ENCODE measurements around the gene IL2RA. TPM values are rescaled to one million over a fixed set of nuclear protein-coding genes. Genes with fewer than 3 reads are reported as not detected.
"Not testable (repeated sequence)": the region's sequence is repeated elsewhere in the genome, so short reads cannot be mapped to it uniquely, and the experiment has no call there.

Gene IL2RA
- total RNA-seq, 1 donor from 2014 or later = 1.1 TPM

DNA sequence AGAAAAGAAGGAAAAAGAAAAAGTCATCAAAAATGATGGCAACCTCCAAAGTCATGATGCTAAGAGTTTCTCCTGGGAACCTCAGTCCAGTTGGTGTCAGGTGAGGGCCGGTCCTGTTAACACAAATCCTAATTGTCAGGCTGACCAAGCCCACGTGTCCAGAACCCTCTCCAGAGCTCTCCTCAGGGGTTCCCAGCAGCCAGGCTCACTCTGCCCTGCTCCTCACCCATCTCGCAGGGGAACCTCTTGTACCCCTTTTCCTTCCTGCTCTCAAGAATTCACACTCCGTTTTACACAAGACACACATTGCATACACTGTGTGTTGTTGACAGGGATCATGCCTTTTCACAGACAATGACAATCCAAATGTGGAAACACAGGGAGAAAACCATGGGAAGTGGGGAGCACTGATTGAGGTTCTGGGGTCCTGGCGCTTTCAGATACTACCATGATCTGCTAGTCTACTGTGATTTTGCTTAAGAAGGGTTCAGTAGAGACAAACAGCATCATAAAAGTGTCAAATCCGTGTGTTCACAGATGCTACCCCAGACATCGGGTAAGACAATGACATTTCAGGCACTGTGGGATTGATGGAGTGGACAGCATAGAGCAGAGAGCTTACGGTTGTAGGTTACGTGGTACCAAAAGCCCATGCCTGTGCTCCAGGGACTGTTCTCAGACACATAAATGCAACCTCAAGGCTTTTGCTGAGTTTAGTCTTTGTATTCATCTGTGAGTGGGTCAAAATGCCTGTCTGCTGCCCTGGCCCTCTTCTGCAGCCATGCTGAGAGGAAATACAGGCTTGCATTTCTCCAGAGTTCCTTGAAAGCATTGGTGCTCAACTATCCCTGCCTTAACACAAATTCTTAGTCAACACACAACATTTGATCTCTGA is 16.0 kb downstream of the IL2RA start:
- no peak for ATAC-seq
- intact Hi-C loops (cut with DNase I) = no loop called here
- DNase-seq (ENCODE audit: low spot score) = no peak

DNA sequence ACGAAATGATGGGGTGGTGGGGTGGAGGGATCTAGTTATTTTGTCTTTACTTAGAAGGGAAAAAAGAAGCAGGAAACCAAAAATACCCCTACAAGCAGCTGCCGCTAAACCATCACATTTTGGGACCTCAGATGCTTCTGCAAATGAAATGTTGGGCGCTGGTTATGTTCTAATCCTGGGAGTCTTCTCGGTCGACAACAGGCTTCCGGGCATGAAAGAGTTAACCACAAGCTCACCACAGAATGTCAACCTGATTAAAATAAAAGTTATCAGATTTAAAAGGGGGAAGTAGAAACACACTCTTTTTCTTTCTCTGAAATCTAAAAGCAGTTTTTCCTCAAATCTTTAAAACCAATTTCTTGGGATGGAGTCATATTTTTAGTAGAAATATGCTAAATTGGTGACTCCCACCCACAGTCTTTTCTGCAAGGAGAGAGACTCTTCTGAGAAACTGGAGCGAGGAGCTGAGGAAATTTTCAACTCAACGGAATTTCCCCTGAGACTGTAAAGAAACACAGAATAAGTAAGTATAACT is 16.8 kb downstream of the IL2RA start:
- intact Hi-C loops (cut with DNase I) = no loop called here
- ATAC-seq (no peak), DNase-seq (ENCODE audit: low spot score) (no peak)

DNA sequence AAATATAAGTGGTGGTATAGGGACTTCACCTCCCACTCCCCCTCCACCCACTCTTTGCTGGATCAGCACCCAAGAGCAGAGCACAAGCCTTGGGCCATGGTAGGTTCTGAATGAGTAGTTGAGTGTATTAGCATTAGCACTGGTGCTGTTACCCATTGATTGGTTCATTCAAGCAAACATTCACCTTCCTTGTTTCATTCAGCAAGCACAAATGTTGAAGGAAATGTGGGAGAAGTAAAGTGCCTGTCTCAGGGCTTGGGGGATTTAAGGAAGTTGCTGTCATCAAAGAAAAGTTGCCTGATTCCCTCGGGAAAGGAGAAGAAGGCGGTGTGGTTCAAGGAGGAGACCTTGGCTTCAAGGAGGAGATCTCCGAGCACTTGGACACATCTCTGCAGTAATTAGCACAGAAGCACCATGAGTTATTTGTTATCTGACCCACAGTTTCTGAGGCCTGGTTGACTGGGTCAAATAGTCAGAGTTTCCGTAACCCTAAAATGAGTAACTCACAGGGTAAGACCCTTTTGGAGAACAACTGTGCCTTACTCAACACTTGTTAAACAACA is 17.3 kb downstream of the IL2RA start:
- peak; percentile 9 for DNase-seq (ENCODE audit: low spot score)
- no peak for ATAC-seq
- intact Hi-C loops (cut with DNase I) = no loop called here

DNA sequence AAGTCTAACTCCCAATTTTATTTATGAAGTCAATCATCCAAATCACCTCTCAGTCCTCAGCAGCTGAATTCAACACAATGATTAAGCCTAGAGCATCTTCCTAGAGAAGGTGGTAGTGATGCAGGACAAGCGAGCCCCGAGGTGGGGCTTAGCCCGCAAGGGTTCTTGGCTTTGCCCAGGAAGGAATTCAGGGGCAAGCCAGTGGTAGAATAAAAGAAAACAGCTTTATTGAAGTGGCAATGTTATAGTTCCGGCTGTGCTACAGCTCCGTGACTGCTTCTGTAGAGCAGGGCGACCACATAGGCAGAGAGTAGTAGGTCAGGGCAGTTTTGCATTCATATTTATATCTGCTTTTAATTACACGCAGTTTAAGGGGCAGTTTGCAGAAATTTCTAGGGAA is 18.1 kb downstream of the IL2RA start:
- ATAC-seq (no peak), DNase-seq (ENCODE audit: low spot score) (peak; percentile 9)
- intact Hi-C loops (cut with DNase I) = no loop called here

DNA sequence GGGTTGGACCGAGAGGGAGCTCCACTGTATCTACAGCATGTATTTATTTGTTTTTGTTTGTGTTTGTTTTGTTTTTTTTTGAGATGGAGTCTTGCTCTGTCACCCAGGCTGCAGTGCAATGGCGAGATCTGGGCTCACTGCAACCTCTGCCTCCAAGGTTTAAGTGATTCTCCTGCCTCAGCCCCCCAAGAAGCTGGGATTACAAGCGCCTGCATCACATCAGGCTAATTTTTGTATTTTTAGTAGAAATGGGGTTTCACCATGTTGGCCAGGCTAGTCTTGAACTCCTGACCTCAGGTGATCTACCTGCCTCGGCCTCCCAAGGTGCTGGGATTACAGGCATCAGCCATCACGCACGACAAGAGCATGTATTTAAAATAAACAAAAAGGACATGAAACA is 18.8 kb downstream of the IL2RA start:
- intact Hi-C loops (cut with DNase I); ATAC-seq; DNase-seq (ENCODE audit: low spot score): not testable (repeated sequence)

DNA sequence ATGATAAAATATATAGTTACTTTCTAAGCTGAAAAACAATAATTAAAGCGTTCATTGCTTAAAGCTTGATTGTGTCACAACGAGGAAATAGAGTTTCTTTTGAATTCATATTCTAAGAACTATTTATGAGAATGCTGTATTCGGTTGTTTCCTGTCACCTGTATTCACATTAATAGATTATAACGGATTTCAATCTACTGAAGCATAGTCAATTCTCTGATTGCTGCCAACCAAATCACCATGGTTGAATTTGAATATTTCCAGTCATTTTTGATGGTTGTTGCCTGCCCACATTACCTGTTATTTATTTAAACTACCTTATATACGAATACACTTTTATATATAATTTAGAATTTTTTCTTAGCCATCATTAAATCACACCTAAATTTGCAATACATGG is 22.0 kb downstream of the IL2RA start:
- intact Hi-C loops (cut with DNase I) = no loop called here
- DNase-seq (ENCODE audit: low spot score) (no peak), ATAC-seq (no peak)

DNA sequence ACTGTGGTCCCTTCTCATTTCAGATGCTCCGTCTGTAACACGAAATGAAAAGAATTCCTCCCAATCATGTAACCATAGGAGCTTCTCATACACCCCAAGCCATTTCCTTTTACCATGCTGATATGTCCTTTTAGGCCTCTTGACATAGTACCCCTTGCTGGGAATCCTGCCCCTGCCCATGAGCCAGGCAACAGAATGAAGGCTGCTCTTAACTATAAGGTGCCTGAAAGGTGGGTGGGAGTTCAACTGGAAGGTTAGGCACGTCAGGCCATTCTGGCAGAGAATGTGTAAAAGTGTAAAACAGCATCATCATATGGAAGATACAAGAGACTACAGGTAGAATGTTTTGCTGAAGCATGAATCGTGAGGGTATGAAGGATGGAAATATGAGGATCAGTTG is 22.5 kb downstream of the IL2RA start:
- DNase-seq (ENCODE audit: low spot score) = peak; percentile 9
- intact Hi-C loops (cut with DNase I) = no loop called here
- ATAC-seq = no peak

DNA sequence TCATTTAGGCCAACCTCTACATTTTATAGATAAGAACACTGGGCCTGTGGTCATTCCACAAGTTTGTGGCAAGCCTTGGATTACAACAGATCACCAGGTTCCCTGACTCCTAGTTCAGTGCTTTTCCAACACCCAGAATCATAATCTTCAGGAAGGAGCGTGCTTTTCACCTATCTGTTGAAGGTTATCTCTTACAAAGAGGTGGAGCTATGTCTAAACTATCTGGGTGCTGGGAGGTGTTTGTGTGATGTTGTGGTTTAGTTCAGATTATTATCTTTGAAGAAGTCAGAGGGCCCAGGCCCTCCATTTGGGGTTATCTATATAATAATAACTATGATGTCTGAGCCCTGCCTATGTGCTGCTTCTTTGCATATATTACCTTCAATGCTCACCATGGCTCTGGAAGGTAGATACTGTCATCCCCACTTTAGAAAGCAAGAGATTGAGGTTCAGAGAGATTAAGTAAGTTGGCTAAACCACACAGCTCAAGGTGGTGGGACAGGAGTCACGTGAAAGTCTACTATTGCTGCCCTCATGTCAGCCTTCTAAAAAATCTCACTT is 24.0 kb downstream of the IL2RA start:
- DNase-seq (ENCODE audit: low spot score) (no peak), ATAC-seq (no peak)
- intact Hi-C loops (cut with DNase I) = no loop called here

DNA sequence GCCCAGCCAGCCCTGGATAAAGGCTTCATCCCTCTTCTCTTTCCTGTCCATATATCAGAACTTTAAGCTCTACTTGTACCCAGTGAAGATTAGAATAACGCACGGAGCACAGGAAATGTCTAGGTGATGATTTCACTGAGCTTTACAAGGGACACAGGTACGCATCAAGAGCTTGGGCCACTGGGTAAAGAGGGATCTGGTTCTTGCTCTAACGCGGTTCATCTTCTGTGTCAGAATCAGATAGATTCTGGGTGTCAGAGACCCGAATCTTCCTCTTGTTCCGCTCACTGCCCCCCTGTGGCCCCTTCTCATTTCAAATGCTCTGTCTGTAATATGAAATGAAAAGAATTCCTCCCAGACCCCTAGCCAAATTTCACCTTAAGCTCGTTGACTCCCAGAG is 24.7 kb downstream of the IL2RA start:
- DNase-seq (ENCODE audit: low spot score) (peak; percentile 25), ATAC-seq (no peak)
- intact Hi-C loops (cut with DNase I) = no loop called here

DNA sequence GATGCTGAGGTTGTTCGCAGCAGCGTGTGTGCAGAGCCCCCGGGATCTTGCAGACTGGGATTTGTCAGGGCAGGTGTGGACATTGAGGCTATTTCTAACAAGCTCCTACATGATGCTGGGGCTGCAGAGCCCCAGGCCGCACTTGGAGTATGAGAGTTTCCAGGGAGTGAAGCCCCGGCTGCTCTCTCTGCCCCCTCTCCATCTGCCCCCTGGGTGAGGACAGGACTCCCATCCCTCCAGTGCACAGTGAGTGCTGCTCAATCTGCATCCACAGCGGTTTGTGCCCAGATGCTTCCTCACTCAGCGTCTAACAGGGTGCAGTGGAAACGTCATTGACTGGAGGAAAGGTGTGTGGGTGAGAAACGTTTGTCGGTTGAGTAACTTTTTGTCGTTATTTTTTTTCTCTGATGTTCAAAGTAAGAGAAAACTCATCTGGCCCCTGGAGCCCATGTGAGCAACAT is 25.3 kb downstream of the IL2RA start:
- DNase-seq (ENCODE audit: low spot score) (peak; percentile 35), ATAC-seq (no peak)
- intact Hi-C loops (cut with DNase I) = no loop called here

DNA sequence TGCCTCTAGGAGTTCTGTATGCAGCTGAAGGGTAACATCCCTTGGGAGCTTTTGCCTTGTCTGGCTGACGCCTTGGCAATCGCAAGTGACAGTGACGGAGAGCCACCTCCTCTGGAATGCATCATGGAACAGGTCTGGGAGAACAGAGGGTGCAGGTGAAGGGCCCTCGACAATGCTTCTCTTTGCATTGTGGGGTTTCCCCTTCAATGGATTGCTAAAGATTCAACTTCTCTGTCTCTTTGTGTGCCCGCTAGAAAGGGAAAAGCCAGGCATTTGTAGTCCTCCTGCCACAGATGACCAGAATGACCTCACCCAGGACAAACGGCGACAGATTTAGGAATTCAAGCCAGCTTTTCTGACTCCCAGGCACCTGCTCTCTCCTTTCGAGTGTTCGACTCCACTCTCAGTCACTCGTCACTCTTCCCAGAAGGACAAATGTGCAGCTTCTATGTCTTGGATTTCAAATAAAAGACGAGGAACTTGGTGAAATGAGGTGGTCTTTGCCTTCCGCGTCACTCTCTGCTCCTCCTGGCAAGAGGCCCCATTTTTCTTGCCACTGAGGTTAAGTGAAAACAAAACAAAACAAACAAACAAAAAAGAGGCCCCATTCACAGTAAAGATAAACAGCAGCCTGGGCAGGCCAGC is 26.1 kb downstream of the IL2RA start:
- no peak for ATAC-seq
- intact Hi-C loops (cut with DNase I) = no loop called here
- peak; percentile 28 for DNase-seq (ENCODE audit: low spot score)

DNA sequence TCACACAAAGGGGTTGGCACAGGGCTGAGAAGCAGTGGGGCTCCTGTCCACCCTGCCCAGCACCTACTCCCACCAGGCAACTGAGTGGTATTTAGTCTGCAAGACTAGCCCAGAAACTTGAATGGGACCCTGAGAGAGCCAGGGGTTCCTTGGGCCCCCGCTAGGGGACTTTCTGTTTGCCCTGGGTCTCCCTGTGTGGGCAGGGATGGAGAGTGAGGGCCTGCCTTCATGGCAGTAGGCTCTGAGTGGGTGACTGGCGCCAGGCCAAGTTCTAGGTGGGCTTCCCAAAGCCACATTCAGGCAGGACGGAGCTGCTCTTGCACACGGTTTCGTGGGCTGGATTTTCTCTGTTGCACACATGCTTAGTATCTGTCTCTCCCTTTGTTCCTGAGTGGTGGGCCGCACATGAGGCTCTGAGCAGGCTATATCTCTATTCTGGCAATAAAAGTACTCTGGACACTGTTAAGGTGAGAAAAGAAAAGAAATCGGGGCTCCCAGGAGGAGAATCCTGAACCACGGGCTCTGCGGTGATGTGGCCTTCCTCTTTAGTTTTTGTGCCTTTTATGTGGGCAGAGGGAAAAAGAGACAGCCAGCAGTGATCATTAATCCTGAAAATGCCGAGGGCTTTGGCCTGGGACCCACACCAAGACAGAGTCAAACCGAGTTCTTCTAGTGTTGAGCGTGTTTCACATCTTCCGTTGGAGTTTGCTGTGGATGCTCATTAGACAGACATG is 26.9 kb downstream of the IL2RA start:
- intact Hi-C loops (cut with DNase I) = no loop called here
- ATAC-seq = no peak
- peak; percentile 14 for DNase-seq (ENCODE audit: low spot score)

DNA sequence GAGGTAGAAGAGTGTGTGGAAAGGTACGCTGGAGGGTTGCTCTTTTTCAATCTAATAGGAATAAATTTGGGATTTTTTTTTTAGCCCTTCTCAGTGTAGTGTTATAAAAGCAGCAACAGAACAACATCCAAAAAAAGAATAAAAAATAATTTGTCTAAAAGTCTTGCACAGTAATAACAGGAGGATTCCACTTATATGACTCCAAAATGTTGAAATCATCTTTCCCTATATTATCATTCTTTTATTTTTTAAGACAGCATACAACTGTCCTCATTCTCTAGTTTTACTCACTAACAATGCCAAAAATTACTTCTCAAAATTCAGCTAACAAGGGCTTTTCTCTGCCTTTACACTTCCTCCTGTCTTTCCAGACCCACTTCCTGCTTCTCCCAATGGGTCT is 27.8 kb downstream of the IL2RA start:
- DNase-seq (ENCODE audit: low spot score) (no peak), ATAC-seq (no peak)
- intact Hi-C loops (cut with DNase I) = no loop called here

DNA sequence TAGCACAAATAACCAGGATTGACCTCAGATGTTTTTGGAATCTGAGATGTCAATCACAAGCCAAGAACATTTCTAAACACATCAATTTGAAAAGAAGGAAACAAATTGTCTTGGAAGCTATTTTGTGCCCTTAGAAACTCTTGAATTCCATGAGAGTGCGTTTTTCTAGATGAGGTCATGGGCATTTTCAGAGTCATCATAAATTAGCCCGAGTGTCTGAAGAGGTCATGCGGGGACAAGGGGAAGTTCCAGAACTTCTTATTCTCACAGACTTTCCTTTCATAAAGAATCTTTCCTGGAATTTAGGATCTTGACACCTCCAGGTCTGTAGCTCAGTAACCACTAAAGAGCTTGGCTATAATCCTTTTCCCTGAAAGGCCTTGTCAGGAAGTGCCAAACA is 28.2 kb downstream of the IL2RA start:
- ATAC-seq (peak; percentile 64), DNase-seq (ENCODE audit: low spot score) (peak; percentile 14)
- intact Hi-C loops (cut with DNase I) = no loop called here

DNA sequence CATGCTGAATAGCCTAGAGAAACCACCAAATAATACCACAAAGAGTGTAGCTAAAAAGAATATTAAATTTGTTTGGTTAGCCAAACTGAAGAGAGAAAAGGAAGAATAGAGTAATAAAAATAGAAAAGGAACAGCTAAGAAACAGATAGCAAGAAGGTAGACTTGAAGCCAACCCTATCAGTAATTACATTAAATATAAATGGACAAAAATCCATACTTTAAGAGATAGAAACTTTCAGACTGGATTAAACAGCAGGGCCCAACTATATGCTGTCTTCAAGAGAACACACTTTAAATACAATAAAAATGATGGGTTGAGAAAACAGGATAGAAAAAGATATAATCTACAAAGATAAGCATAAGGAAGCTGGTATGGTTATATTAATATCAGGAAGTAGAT is 31.2 kb downstream of the IL2RA start:
- intact Hi-C loops (cut with DNase I) = no loop called here
- DNase-seq (ENCODE audit: low spot score) (no peak), ATAC-seq (no peak)

DNA sequence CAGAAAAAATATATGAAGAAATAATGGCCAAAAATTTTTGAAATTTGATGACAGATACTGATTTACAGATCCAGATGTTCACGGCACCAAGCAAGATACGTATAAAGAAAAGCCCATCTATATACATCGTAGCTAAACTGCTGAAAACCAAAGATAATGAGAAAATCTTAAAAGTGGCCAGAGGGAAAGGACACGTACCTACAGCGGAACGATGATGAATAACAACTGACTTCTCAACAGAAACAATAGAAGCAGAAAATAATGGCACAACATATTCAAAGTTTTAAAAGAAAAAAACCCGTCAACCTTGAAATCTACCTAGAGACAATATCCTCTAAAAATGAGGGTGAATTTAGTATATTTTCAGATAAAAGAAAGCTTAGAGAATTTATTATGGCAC is 31.9 kb downstream of the IL2RA start:
- no peak for DNase-seq (ENCODE audit: low spot score)
- intact Hi-C loops (cut with DNase I) = no loop called here
- no peak for ATAC-seq

DNA sequence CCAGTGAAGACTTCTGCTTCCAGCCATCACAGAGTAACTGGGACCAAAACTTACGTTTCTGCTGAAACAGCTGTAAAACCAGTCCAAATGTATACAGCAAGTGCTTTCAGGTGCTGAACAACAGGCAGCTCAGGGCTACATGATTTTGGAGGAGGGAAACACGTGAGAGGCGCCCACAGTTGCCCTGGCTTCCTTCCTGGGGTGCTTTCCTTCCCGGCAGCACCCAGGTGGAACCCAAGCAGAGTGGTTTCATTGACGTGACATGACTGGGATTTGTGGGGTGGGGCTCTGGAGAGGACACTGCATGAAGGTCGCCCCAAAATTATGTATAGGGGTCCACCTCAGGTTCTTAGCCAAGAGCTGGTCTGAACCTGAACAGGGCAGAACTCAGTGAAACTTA is 34.2 kb downstream of the IL2RA start:
- intact Hi-C loops (cut with DNase I) = no loop called here
- DNase-seq (ENCODE audit: low spot score) (no peak), ATAC-seq (no peak)

DNA sequence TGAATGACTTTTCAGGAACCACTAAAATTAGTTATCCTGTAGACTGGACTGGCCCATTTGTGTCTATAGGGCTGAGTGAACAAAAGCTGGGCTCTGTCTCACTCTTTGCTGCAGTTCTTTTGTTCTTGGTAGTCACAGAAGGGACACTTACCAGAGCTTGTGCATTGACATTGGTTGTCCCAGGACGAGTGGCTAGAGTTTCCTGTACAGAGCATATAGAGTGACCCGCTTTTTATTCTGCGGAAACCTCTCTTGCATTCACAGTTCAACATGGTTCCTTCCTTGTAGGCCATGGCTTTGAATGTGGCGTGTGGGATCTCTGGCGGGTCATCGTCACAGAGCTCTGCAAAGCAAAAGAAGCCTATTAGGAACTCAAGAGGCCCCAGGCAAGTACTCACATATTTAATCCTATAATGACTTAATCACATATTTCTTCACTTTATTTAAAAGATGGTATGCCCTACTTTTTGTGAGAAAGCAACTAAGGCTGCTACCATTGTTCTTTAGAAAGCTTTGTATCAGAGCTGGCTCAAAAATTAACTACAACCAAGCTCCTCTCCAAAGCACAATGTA is 36.4 kb downstream of the IL2RA start:
- ATAC-seq (no peak), DNase-seq (ENCODE audit: low spot score) (no peak)
- intact Hi-C loops (cut with DNase I) = no loop called here

DNA sequence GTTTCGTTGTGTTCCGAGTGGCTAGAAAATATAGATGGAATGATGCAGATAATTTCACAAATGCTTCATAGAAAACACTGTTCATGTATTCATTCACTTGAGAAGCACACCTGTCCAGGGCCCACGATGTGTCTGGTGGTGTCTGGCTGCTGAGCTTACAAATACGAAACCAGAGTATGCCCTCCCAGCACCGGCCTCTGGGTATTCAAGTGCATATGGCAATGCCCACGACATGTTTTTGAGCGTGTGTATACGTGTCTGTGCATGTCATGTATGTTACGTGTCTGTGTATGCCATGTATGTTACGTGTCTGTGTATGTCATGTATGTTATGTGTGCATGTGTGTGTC is 37.9 kb downstream of the IL2RA start:
- DNase-seq (ENCODE audit: low spot score) (no peak), ATAC-seq (no peak)
- intact Hi-C loops (cut with DNase I) = no loop called here

Data from sciatic nerve (tissue), 2 donors.